MCF 10A (cell line): ENCODE results near the gene SLC7A5. TPM values are rescaled to one million over a fixed set of nuclear protein-coding genes. Genes with fewer than 3 reads are reported as not detected.

Source experiments
- BruUV-seq: library from RNA; stranded (reverse); fragments of 400-500 nt; replicated peaks from 2 replicates; lab custom pipeline; 2021; lab: Mats Ljungman, UMichigan
- CTCF ChIA-PET: fragments of 300-600 bp; sonication (Branson Sonifier 250); formaldehyde crosslinking; extraction: SDS; loops from one replicate; lab custom pipeline; 2021; ENCODE audit warnings: antibody characterized with exemption, inconsistent platforms; lab: Yijun Ruan, JAX
- POLR2A ChIA-PET: fragments of 300-600, 350-650 bp; sonication (Branson Sonifier 250); formaldehyde crosslinking; extraction: SDS; loops from one replicate; lab custom pipeline; 2020; ENCODE audit warnings: antibody characterized with exemption, inconsistent platforms; lab: Yijun Ruan, JAX
- DNase-seq: peaks from one replicate; pipeline ENCODE4 v3.0.0-alpha.2; 2018; ENCODE audit not compliant: unreplicated experiment
- H3K27ac Mint-ChIP-seq: one replicate; pipeline ENCODE4 v1.8.0; 2022; ENCODE audit warnings: mild to moderate bottlenecking, low read depth, mixed read lengths; ENCODE audit not compliant: unreplicated experiment
- H3K27me3 Mint-ChIP-seq: one replicate; pipeline ENCODE4 v1.8.0; 2022; ENCODE audit warnings: mixed read lengths; ENCODE audit not compliant: insufficient read depth, unreplicated experiment
- H3K36me3 Mint-ChIP-seq: one replicate; pipeline ENCODE4 v1.8.0; 2022; ENCODE audit warnings: mild to moderate bottlenecking, moderate library complexity, mixed read lengths; ENCODE audit not compliant: insufficient read depth, unreplicated experiment
- H3K4me1 Mint-ChIP-seq: one replicate; pipeline ENCODE4 v1.8.0; 2022; ENCODE audit warnings: mixed read lengths; ENCODE audit not compliant: insufficient read depth, unreplicated experiment
- H3K4me3 Mint-ChIP-seq: one replicate; pipeline ENCODE4 v1.8.0; 2022; ENCODE audit warnings: mild to moderate bottlenecking, moderate library complexity, mixed read lengths; ENCODE audit not compliant: unreplicated experiment
- H3K9me3 Mint-ChIP-seq: one replicate; pipeline ENCODE4 v1.8.0; 2022; ENCODE audit warnings: mixed read lengths; ENCODE audit not compliant: unreplicated experiment
- CTCF ChIP-seq: fragments of 200-600 bp; IDR thresholded peaks from one replicate; pipeline ENCODE4 v1.8.0; 2022; ENCODE audit warnings: antibody characterized with exemption, mild to moderate bottlenecking; ENCODE audit not compliant: unreplicated experiment
- intact Hi-C: fragments of 100-400 bp; cut with micrococcal nuclease; formaldehyde crosslinking; loops from 2 replicates; pipeline ENCODE4 v1.14.1; 2022
- total RNA-seq: library from RNA; stranded (reverse); gene quantifications from 2 replicates; pipeline ENCODE4 v1.2.3, GENCODE V29; 2022

Gene SLC7A5
- total RNA-seq, 1 experiment from 2014 or later, result 1,007 TPM

GRCh38 chr16:87836844-87837581, 32.3 kb downstream of the SLC7A5 start:
- no peaks in the 10 kb centered on the region for H3K4me1 Mint-ChIP-seq
- H3K27me3 Mint-ChIP-seq, result no peaks in the 10 kb centered on the region
- no peak overlapping the region for H3K27ac Mint-ChIP-seq
- POLR2A ChIA-PET, result interaction anchor here (0.6 to 1.7 kb wide), 12 partner anchors 9 to 58 kb away, joined by 3 to 9 read pairs (median 4); no protein-coding TSS in a partner anchor
- no TSS peak for BruUV-seq
- H3K4me3 Mint-ChIP-seq, result no peak overlapping the region
- H3K9me3 Mint-ChIP-seq, result no peaks in the 10 kb centered on the region
- no peak for TF ChIP-seq CTCF
- CTCF ChIA-PET, result interaction anchor here (0.6 to 7.6 kb wide), 2 partner anchors 13 to 364 kb away, joined by 3 to 63 read pairs; no protein-coding TSS in a partner anchor
- DNase-seq, result no peak
- peaks cover 91% of the 10 kb centered on the region for H3K36me3 Mint-ChIP-seq
- intact Hi-C loops, result no loop called here

DNA sequence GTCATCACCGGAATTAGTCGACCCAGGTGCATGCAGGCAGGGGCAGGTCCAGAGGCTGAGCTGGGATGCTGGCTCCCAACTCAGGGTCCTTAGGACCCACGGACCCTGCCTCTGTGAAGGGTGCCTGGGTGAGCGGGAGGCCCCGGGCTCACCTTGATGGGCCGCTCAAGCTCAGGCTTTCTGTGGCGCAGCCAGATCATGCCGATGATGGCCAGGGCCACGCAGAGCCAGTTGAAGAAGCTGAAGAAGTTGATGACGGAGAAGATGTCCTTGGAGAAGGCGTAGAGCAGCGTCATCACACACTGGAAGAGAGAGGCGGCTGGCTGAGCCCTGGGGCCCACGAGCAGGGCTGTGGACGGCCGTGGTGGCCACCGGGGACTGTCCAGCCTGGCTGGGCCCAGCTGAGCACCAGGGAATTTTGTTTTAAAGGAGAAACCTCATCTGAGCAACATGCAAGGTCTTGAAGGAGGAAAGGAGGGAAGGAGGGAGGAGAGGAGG, 32.9 kb downstream of the SLC7A5 start:
- intact Hi-C loops, result no loop called here
- Mint-ChIP-seq H3K27ac (peak overlapping the region; percentile 63), H3K27me3 (no peaks in the 10 kb centered on the region), H3K4me1 (no peaks in the 10 kb centered on the region), H3K9me3 (no peaks in the 10 kb centered on the region), H3K36me3 (peaks cover 91% of the 10 kb centered on the region), H3K4me3 (no peak overlapping the region)
- POLR2A ChIA-PET, result interaction anchor here (0.8 to 1.7 kb wide), 9 partner anchors 10 to 57 kb away, joined by 3 to 9 read pairs (median 3); no protein-coding TSS in a partner anchor
- no peak for DNase-seq
- CTCF ChIA-PET, result interaction anchor here (7.6 kb wide), 1 partner anchor 14 kb away, joined by 63 read pairs; no protein-coding TSS in a partner anchor
- BruUV-seq, result no TSS peak
- no peak for TF ChIP-seq CTCF

GRCh38 chr16:87835882-87836331, 33.4 kb downstream of the SLC7A5 start:
- POLR2A ChIA-PET, result interaction anchor here (0.6 to 3.1 kb wide), 8 partner anchors 10 to 57 kb away, joined by 3 to 18 read pairs (median 4); no protein-coding TSS in a partner anchor
- no TSS peak for BruUV-seq
- DNase-seq, result no peak
- Mint-ChIP-seq H3K4me1 (no peaks in the 10 kb centered on the region), H3K4me3 (no peak overlapping the region), H3K9me3 (no peaks in the 10 kb centered on the region), H3K27me3 (no peaks in the 10 kb centered on the region), H3K36me3 (peaks cover 90% of the 10 kb centered on the region), H3K27ac (peak overlapping the region; percentile 63)
- no peak for TF ChIP-seq CTCF
- CTCF ChIA-PET, result interaction anchor here (0.6 to 7.6 kb wide), 2 partner anchors 14 to 30 kb away, joined by 3 to 63 read pairs; no protein-coding TSS in a partner anchor
- intact Hi-C loops, result no loop called here
